Stimulated activated CD4-positive, alpha-beta T cell treated with anti-CD3 and anti-CD28 coated beads, TNF-alpha, amount 100 ng/mL, for 1 hour (primary cell): Measurements from ENCODE around the gene ASXL2.

Source experiments
- DNase-seq, 3 donors: peaks; one replicate each; pipeline ENCODE4 v3.0.0-alpha.2; 2020; ENCODE audit warnings: low read depth in 3 of 3, low spot score in 1 of 3

Gene ASXL2

DNA sequence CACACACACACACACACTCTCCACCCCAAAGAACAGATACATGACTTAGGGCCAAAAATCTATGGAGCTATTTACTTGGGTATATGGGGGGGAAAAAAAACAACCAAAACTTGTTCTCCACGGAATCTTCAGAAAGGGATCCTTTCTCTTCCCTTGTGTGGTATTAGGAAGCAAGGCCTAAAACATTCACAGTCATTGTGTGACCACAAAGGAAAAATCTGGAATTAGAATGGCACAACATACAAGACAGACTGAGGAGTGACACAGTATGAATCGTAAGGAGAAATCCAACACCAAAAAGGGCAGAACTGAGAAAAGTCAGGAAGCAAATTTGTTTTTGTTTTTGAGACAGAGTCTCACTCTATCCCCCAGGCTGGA is 70.3 kb downstream of the ASXL2 start:
- DNase-seq = no peak

GRCh38 chr2:25806941-25807340 is 71.3 kb downstream of the ASXL2 start:
- DNase-seq = no peak

- DNase-seq = no peak
Measured at GRCh38 chr2:25805987-25806386, 72.3 kb downstream of the ASXL2 start.

- DNase-seq = no peak
Measured at GRCh38 chr2:25804338-25804737, 73.9 kb downstream of the ASXL2 start.

GRCh38 chr2:25799301-25799700 is 79.0 kb downstream of the ASXL2 start:
- DNase-seq = no peak

DNA sequence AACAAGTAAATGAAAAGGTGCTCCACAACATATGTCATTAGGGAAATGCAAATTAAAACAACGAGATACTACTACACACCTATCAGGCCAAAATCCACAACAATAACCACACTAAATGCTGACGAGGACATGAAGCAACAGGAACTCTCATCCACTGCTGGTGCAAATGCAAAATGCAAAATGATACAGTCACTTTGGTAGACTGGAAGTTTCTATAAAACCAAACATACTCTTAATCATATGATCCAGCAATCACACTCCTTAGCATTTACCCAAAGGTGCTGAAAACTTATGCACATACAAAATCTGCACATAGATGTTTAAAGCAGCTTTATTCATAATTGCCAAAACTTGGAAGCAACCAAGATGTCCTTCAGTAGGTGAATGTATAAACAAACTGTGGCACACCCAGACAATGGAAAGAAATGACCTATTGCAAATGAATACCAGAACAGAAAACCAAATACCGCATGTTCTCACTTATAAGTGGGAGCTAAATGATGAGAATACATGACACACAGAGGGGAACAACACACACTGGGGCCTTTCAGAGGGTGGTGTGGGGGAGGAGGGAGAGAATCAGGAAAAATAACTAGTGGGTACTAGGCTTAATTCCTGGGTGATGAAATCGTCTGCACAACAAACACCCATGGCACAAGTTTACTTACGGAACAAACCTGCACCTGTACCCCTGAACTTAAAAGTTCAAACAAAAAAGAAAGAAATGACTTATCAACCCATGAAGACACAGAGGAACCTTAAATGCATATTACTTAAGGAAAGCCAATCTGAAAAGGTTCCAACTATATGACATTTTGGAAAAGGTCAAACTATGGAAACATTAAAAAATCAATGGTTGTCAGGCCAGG is 80.4 kb downstream of the ASXL2 start:
- no peak for DNase-seq

GRCh38 chr2:25794544-25795276 is 83.6 kb downstream of the ASXL2 start:
- DNase-seq = no peak

- DNase-seq = no peak
Measured at GRCh38 chr2:25790074-25790790, 88.1 kb downstream of the ASXL2 start.

DNA sequence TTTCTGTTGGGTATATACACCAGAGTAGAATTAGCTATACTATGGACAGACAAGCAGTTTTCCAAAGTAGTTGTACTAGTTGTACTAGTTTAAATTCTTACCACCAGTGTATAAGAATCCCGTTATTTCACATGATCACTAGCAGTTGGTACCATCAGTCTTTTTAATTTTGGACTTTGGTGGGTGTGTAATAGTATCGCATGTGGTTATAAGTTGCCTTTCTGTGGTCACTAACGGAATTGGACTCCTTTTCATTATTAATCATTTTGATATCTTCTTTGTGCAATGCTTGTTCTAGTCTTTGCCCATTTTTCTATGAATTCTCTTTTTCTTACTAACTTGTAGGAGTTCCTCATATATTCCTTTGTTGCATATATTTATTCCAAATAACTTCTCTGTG is 89.8 kb downstream of the ASXL2 start:
- DNase-seq = no peak

GRCh38 chr2:25787020-25787419 is 91.3 kb downstream of the ASXL2 start:
- no peak for DNase-seq

- DNase-seq = no peak
Measured at GRCh38 chr2:25784404-25784803, 93.9 kb downstream of the ASXL2 start.

GRCh38 chr2:25777077-25777476 is 101.2 kb downstream of the ASXL2 start:
- no peak for DNase-seq

GRCh38 chr2:25772078-25772477 is 106.2 kb downstream of the ASXL2 start:
- DNase-seq = no peak

GRCh38 chr2:25763575-25763974 is 114.7 kb downstream of the ASXL2 start:
- no peak for DNase-seq

DNA sequence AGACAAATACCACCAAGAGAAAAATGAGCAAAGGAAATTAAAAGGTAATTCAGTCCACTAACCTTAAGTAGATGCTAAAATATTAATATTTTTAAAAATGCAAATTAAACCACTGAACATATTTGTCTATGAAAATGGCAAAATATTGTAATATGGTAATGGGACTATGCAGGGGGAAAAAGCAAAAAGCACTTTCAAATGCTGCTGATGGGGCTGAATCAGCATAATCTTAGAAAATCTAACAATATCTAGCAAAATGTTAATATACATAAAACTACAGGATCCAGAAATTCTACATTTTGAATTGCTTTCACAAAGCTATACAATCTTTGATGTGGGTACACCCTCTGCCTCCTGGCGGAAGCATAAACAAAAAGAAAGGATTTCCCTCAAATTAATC is 118.0 kb downstream of the ASXL2 start:
- no peak for DNase-seq

DNA sequence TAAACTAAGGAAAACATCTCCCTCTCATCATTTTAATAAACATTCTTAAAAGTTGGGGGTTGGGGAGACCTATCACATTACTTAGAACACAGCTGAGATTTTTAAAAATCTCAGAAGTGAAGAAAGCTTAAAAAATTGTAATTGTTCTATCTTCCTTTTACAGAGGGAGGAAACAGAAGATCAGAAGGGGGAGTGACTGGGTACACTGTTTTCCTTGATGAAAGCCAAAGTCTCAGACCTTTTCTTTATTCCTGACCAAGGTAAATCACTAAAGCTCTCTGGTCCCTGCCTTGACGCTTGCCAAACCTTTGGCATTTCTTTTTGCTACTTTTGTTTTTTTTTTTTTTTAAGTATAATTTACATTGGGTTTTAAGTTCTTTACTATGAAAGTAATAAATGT is 119.9 kb downstream of the ASXL2 start:
- no peak for DNase-seq

DNA sequence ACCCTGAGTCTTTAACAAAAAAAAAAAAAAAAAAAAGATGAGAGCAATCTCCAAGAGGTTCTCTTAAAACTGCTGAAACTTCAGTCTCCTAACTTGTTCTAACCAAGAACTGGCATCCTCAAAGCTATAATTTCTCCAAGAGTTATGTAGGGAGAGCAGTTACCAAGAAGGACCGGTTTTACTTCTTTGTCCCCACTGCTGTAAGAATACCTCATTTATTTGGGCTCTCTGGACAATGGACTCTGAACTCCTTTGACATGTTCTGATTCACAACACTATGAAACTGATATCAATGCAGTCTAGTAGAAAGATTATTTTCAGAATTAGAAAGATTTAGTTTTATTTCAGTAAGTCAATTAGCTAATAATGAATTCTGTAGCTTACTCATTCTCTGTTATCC is 120.4 kb downstream of the ASXL2 start:
- no peak for DNase-seq

DNA sequence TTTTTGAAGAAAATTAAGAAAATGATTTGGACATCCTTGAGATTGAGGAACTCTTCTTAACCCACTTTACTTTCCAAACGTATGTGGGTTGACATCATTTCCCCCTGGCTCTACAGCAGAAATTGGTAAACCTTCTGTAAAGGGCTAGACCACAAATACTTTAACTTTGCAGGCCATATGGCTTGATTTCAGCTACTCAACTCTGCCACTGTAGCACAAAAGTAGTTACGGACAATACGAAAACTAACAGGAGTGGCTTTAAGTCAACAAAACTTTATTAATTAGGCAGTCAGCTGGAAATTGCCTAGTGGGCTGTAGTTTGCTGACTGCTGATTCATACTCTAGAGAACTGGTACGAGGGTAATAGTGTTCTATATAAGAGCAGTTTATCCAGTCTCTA is 121.8 kb downstream of the ASXL2 start:
- DNase-seq = no peak

DNA sequence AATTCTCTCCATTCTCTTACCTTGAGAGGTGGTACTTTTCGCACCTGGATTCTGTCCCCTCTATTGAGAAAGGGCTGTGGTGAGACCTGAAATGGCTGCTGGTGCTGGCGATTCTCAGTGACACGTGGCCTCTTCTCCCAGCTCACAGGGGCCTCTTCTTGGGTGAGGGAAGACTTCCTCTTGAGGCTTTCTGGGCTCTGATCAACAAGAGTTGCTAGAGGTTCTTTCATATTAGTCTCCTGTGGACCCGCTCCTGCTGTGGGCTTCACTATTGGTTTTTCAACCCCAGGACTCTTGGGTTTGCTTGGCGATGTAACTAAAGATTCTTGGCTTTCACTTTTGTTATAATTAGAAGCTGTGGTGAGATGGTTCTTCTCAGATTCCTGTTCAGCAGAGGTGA is 128.6 kb downstream of the ASXL2 start:
- DNase-seq = no peak

- DNase-seq = no peak
Measured at GRCh38 chr2:25744055-25744454, 134.2 kb downstream of the ASXL2 start.

DNA sequence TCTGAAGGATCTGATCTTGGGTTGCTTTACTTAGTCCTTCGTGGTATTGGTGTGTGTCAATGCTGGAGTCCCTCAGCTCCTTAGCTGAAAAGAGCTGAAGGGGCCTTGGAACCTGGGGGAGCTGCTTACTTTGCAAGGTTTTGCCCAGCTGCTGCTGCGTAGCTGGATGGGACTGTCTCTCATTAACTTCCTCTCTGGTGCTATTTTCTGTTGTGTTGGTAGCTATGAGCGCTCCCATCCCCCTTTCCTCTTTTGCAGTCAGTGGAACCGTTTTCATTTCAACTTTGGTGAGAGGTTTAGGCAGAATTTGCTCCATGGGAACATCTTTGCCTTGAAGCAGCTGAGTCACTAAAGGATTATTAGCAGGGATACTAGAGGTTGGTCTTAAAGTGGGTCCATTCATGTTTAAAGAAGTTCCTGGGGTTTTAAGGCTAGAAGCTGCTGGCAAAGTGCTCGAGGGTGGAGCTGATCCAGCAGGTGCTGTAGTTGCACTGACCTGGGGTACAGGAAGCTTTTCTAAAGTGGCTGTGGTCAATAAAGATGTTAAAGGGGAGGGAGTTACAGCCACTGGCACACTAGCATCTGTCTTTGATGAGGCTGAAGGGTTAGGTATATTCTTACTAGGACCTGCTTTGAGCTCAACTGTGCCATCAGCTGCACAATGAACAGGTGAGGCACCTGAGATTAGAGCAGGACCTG is 135.0 kb downstream of the ASXL2 start:
- no peak for DNase-seq
